ENCODE data around the gene SLC38A8.

DNA sequence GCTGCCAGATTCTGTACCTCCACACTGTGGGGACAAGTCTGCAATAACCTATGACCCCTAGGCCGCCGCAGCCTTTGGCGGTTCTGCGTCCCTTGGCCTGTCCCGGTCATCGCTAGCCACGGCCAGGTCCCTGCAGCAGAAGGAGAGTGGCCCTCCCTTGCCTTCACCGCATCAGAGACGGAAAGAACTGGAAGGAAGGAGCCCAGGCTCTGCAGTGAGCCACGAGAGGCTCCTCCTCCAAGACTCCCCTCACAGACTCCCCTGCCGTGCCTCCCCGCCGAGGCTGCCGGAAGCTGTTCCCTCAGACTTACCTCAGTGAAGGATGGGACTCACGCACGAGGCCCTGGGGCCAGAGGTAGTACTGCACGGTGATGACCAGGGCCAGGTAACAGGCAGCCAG lies 11.0 kb downstream of the SLC38A8 start:
- no peak for TF ChIP-seq ELF4 (IDR thresholded peaks at IDR 0.05)
- no peak for TF ChIP-seq SP1 (IDR thresholded peaks at IDR 0.05)
- TF ChIP-seq FOXA1 (IDR thresholded peaks at IDR 0.05), result no peak
- TF ChIP-seq, protein P1, sequence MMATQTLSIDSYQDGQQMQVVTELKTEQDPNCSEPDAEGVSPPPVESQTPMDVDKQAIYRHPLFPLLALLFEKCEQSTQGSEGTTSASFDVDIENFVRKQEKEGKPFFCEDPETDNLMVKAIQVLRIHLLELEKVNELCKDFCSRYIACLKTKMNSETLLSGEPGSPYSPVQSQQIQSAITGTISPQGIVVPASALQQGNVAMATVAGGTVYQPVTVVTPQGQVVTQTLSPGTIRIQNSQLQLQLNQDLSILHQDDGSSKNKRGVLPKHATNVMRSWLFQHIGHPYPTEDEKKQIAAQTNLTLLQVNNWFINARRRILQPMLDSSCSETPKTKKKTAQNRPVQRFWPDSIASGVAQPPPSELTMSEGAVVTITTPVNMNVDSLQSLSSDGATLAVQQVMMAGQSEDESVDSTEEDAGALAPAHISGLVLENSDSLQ (IDR thresholded peaks at IDR 0.05), result no peak
- TF ChIP-seq BHLHE40 (IDR thresholded peaks at IDR 0.05; ENCODE audit: borderline replicate concordance), result no peak
- no peak for TF ChIP-seq FOXK2 (IDR thresholded peaks at IDR 0.05)
- no peak for TF ChIP-seq FOXM1 (IDR thresholded peaks at IDR 0.05; ENCODE audit: borderline replicate concordance)
- no peak for TF ChIP-seq LEF1 (IDR thresholded peaks at IDR 0.05; ENCODE audit: borderline replicate concordance)
- no peak for TF ChIP-seq NFRKB (IDR thresholded peaks at IDR 0.05)
- TF ChIP-seq SUZ12 (IDR thresholded peaks at IDR 0.05), result no peak
- TF ChIP-seq HDGF (IDR thresholded peaks at IDR 0.05; ENCODE audit: borderline replicate concordance), result no peak
- no peak for TF ChIP-seq L3MBTL2 (conservative IDR thresholded peaks at IDR 0.05)
- no peak for TF ChIP-seq TARDBP (IDR thresholded peaks at IDR 0.05)
- no peak for TF ChIP-seq ARNT (IDR thresholded peaks at IDR 0.05)
